ENCODE data around the gene ETV3L.

ETV3L gene

DNA sequence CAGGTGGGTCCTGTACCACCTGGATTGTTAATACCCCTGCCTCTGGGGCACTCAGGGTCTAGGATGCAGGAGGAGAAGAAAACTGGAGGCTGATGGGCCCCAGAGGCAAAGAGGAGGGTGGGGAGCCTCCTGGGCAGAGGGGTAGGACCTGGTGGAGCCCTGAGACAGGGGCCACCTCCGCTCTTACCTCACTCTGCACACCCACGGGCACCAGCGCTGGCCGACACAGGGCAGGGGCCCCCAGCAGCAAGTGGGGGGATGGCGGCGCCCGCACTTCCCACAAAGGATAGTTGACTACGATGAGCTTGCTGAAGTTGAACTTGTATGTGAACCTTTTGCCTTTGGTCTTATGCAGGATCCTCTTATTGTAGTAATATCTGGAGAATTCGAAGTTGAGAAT lies 1.1 kb downstream of the ETV3L start:
- no peak for DNase-seq (ENCODE audit: low read depth)
- TF ChIP-seq, protein P1, sequence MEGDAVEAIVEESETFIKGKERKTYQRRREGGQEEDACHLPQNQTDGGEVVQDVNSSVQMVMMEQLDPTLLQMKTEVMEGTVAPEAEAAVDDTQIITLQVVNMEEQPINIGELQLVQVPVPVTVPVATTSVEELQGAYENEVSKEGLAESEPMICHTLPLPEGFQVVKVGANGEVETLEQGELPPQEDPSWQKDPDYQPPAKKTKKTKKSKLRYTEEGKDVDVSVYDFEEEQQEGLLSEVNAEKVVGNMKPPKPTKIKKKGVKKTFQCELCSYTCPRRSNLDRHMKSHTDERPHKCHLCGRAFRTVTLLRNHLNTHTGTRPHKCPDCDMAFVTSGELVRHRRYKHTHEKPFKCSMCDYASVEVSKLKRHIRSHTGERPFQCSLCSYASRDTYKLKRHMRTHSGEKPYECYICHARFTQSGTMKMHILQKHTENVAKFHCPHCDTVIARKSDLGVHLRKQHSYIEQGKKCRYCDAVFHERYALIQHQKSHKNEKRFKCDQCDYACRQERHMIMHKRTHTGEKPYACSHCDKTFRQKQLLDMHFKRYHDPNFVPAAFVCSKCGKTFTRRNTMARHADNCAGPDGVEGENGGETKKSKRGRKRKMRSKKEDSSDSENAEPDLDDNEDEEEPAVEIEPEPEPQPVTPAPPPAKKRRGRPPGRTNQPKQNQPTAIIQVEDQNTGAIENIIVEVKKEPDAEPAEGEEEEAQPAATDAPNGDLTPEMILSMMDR (IDR thresholded peaks at IDR 0.05; ENCODE audit: insufficient read depth, low read depth, low read length, missing control alignments) = no peak
- no peak overlapping the region for H3K4me3 ChIP-seq (ENCODE audit: low read depth, low read length)

DNA sequence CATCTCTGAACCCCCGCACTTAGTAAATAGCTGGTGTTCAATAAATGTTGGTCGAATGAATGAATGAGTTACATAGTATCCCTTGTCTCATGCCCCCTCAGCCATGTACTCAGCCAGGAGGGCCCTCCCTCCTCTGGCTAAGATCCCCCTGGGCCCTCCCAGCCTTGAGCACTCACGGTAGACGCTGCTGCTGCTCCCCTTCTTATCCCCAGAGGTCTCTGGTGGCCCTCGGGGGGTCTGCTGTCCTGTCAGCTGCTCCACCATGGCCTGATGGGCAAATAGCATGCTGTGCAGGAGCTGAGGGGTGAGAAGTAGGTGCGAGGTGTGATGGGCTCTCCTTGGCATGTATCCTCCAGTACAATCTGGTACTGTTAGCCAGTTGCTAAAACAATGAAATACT lies 1.9 kb downstream of the ETV3L start:
- TF ChIP-seq, protein P1 (IDR thresholded peaks at IDR 0.05; ENCODE audit: insufficient read depth, low read depth, low read length, missing control alignments) = no peak
- DNase-seq (ENCODE audit: low read depth) = no peak
- H3K4me3 ChIP-seq (ENCODE audit: low read depth, low read length) = no peak overlapping the region

DNA sequence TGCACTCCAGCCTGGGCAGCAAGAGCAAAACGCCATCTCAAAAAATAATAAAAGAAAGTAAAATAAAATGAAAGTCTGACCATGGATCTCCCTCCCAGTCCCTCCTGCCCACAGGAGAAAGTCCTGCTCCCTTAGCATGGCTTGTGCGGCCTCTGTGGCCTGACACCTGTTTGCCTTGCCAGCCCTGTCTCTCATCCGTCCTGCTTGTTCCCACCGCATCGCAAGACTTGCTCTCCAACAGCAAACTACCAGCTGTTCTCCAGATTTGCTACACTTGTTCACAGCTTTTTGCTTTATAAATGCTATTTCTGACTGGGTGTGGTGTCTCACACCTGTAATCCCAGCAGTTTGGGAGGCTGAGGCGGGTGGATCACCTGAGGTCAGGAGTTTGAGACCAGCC lies 2.7 kb downstream of the ETV3L start:
- no peak overlapping the region for H3K4me3 ChIP-seq (ENCODE audit: low read depth, low read length)
- TF ChIP-seq, protein P1 (IDR thresholded peaks at IDR 0.05; ENCODE audit: insufficient read depth, low read depth, low read length, missing control alignments) = no peak
- no peak for DNase-seq (ENCODE audit: low read depth)

DNA sequence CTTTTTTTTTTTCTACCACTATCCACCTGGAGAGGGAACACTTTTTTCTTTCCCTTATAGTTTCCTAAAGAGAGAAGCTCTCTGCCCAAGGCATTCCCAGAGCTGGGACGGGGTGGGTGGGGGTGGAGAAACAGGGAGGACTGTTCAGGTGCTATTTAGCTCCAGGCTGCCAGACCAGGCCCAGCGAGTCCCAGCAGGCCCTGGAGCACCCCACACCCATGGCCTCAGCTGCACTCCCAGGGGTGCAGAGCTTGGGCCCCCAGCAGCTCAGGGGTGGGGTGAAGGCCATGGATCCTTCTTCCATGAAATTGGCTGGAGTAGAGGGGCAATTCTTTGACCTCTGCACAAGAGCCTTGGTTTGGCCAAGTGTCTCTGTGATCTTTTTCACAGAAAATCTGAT lies 4.1 kb downstream of the ETV3L start:
- TF ChIP-seq, protein P1 (IDR thresholded peaks at IDR 0.05; ENCODE audit: insufficient read depth, low read depth, low read length, missing control alignments) = no peak
- no peak overlapping the region for H3K4me3 ChIP-seq (ENCODE audit: low read depth, low read length)
- DNase-seq (ENCODE audit: low read depth) = no peak

DNA sequence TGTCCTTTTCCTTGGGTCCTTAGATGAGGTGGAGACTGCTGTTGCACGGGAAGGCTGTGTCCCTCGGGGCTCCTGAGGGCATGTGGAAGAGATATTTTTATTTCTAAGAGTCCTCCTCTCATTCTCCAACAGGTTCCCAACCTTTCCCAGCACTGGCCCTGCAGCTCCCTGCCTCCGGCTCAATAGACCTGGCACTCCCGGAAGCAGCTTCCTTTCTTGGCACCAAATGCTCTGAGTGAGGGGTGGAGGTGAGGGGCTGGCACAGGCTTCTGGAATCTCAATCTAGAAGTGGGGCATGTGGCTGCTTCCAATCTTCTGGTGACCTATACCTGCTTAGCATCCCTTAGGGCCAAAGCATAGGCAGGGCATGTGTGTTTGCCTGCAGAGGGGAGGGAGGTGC lies 4.5 kb downstream of the ETV3L start:
- no peak for DNase-seq (ENCODE audit: low read depth)
- TF ChIP-seq, protein P1 (IDR thresholded peaks at IDR 0.05; ENCODE audit: insufficient read depth, low read depth, low read length, missing control alignments) = no peak
- no peak overlapping the region for H3K4me3 ChIP-seq (ENCODE audit: low read depth, low read length)

DNA sequence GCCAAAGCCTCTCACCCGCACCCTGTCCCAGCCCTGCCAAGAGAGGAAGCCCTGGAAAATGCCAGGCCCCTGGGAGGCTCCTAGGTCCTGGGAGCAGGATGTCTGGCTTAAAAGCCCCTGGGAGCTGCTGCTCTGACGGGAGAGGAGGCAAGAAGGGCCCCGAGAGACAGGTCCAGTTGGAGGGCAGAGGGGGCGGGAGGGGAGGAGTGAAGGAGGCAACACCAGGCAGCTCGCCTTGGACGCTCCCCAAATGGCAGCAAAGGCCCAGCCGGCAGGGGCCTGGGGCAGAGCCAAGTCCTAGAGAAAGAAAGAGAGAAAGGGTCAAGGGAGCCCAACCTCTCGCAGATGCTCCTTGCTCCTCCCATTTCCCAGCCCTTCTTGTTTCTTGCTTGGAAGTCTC lies 6.8 kb downstream of the ETV3L start:
- TF ChIP-seq, protein P1 (IDR thresholded peaks at IDR 0.05; ENCODE audit: insufficient read depth, low read depth, low read length, missing control alignments) = no peak
- DNase-seq (ENCODE audit: low read depth) = no peak
- H3K4me3 ChIP-seq (ENCODE audit: low read depth, low read length) = no peak overlapping the region

DNA sequence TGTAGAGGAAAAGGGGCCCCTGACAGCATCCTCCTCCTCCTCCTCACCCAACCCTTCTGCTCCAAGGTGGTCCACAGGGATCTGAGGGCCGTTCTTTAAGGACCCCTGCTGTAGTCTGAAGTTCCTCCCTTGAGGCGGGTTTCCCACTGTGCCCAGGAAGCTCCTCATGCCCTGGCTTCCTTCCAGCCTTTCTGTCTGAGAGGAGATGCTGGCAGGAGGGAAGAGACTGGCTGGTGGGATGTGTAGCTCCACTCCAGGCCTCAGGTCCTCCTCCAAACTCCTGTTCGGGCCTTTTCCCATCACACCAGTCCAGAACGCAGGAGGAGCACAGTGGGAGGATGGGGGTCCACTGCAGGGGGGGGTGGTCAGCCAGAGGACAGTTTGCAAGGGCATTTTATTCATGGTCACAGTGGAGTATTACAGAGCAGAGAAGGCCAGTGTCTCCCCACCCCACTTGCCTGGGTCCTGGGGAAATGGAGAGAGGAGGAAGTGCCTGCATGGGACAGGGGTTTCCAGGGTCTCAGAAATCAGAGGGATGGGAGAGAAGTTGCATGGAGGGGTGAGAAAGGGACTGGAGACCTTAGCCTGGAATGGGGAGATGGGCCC lies 7.8 kb downstream of the ETV3L start:
- no peak for DNase-seq (ENCODE audit: low read depth)
- TF ChIP-seq, protein P1 (IDR thresholded peaks at IDR 0.05; ENCODE audit: insufficient read depth, low read depth, low read length, missing control alignments) = no peak
- no peak overlapping the region for H3K4me3 ChIP-seq (ENCODE audit: low read depth, low read length)

Data from GM12865 (cell line).